Kidney (tissue), 14 donors: Measurements from ENCODE around the gene CLDN20. TPM values are rescaled to one million over a fixed set of nuclear protein-coding genes. Genes with fewer than 3 reads are reported as not detected.

ENCODE experiments used
- DNase-seq, 5 donors: peaks; one replicate each; pipeline ENCODE4 v3.0.0-alpha.2; 2013 to 2020
- FAIRE-seq: peaks from 2 replicates; lab custom pipeline; 2012; peaks lifted over from hg19 to GRCh38; lab: Jason Lieb, UNC
- H3K27ac ChIP-seq, 2 donors: one replicate each; pipeline ENCODE4 v1.7.0; 2013; ENCODE audit warnings: low read depth in 2 of 2, low read length in 2 of 2, inconsistent platforms in 1 of 2
- H3K27me3 ChIP-seq: one replicate; pipeline ENCODE4 v1.7.1; 2013; ENCODE audit warnings: low read length, inconsistent platforms; ENCODE audit not compliant: control insufficient read depth, insufficient read depth
- H3K36me3 ChIP-seq, 3 donors: one replicate each; pipeline versions ENCODE4 v1.7.0 to v1.7.1; 2013; ENCODE audit warnings: low read length in 3 of 3, control low read depth in 1 of 3, inconsistent platforms in 1 of 3; ENCODE audit not compliant: insufficient read depth in 3 of 3, control insufficient read depth in 2 of 3
- H3K4me1 ChIP-seq, 3 donors: one replicate each; pipeline versions ENCODE4 v1.7.0 to v1.7.1; 2013; ENCODE audit warnings: low read length in 3 of 3, inconsistent platforms in 1 of 3, low read depth in 1 of 3; ENCODE audit not compliant: control insufficient read depth in 2 of 3, insufficient read depth in 2 of 3
- H3K4me3 ChIP-seq, 3 donors: one replicate each; pipeline versions ENCODE4 v1.7.0 to v1.8.1; 2013; ENCODE audit warnings: low read length in 3 of 3, control low read depth in 1 of 3, inconsistent platforms in 1 of 3
- H3K9ac ChIP-seq, 3 donors: one replicate each; pipeline versions ENCODE4 v1.7.0 to v1.7.1; 2013; ENCODE audit warnings: low read length in 3 of 3, control low read depth in 1 of 3, inconsistent platforms in 1 of 3
- H3K9me3 ChIP-seq, 3 donors: one replicate each; pipeline versions ENCODE4 v1.7.0 to v1.7.1; 2013; ENCODE audit warnings: low read length in 3 of 3, control low read depth in 1 of 3, inconsistent platforms in 1 of 3; ENCODE audit not compliant: control insufficient read depth in 2 of 3, insufficient read depth in 1 of 3
- CTCF ChIP-seq: IDR thresholded peaks from 3 replicates; pipeline ENCODE4 v1.5.1; 2012; ENCODE audit warnings: mild to moderate bottlenecking, moderate library complexity, borderline replicate concordance; ENCODE audit not compliant: insufficient read depth; ENCODE audit errors: extremely low read depth
- intact Hi-C: fragments of 100-400 bp; cut with DNase I; formaldehyde crosslinking; loops from one replicate; pipeline ENCODE4 v1.11.1; 2022
- polyA plus RNA-seq: library from polyadenylated mRNA; stranded (reverse); fragments of 350-450 nt; fragmentation: Illumina TruSeq; extraction: RNeasy Lipid Tissue Mini Kit (QIAGEN cat#74804); gene quantifications from one replicate; pipeline ENCODE4 v1.2.3, GENCODE V29; 2014; ENCODE audit warnings: low read depth, low replicate concordance; ENCODE audit not compliant: insufficient read depth
- total RNA-seq: library from RNA; stranded (reverse); fragmentation: NEBNext Ultra II Directional; extraction: Animal tissue kit (Norgen Biotek cat#: 25700); gene quantifications from one replicate; pipeline ENCODE4 v1.2.1, GENCODE V29; 2021
- donor health status: control.
- donor health status: control.
- donor health status: control.
- donor health status: control.
- donor health status: control.
- donor health status: DM: yes; HTN: yes; CAD: no.
- donor health status: Normal renal cell carcinoma (clear cell type).

Gene CLDN20
- total and polyA plus RNA-seq, 2 donors from 2014 or later = 0.77 TPM; not detected in 1

GRCh38 chr6:155315516-155315871 is 51.7 kb downstream of the CLDN20 start:
- Histone ChIP-seq H3K4me1 (no peaks in the 10 kb centered on the region), H3K36me3 (peaks cover 0 to 2% (median 1%) of the 10 kb centered on the region in 3 donors), H3K4me3 (peak overlapping the region in 2 of 3 donors; percentile 94 to 99), H3K9ac (peak overlapping the region in 2 of 3 donors; percentile 20 to 68), H3K27ac (peak overlapping the region in 1 of 2 donors; percentile 94), H3K9me3 (no peaks in the 10 kb centered on the region), H3K27me3 (no peaks in the 10 kb centered on the region)
- DNase-seq (no peak), FAIRE-seq (no peak)
- no peak for TF ChIP-seq CTCF
- intact Hi-C loops = no loop called here

DNA sequence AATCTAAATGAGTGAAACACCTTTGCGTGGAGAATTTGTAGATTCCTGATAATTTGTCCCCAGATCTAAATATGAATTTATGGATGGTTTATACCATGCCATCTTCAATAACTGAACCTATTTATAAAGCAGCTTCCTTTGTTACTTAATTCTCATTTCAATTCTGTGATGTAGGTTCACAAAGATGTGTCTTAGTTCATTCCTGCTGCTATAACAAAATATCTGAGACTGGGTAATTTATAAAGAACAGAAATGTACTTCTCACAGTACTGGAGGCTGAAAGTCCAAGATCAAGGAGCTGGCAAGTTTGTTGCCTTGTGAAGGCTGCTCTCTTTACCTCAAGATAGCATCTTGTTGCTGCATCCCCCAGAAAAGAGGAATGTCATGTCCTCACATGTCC is 52.6 kb downstream of the CLDN20 start:
- Histone ChIP-seq H3K9ac (no peak overlapping the region), H3K9me3 (no peaks in the 10 kb centered on the region), H3K27ac (no peak overlapping the region), H3K4me3 (no peak overlapping the region), H3K36me3 (no peaks in the 10 kb centered on the region), H3K4me1 (no peaks in the 10 kb centered on the region), H3K27me3 (no peaks in the 10 kb centered on the region)
- no peak for FAIRE-seq
- intact Hi-C loops = no loop called here
- no peak for TF ChIP-seq CTCF
- DNase-seq = no peak

DNA sequence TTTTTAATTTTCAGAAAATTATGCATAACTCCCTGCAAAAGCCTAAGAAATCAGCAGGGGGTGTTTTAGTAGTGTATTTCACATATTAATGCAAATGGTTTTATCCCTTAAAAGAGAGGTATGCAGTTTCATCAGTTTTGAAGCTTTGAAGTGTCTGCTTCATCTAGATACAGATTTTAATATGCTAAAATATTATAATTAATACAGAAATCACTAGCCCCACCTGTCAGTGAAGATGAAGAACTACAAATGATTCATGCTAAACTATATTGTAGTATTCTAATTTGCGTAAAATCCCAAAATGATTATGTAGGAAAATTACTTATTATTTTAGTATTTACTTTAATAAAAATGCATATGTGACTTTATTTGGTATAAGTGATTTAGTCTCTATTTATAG is 53.4 kb downstream of the CLDN20 start:
- Histone ChIP-seq H3K4me1 (no peaks in the 10 kb centered on the region), H3K9me3 (no peaks in the 10 kb centered on the region), H3K27me3 (no peaks in the 10 kb centered on the region), H3K27ac (no peak overlapping the region), H3K4me3 (no peak overlapping the region), H3K36me3 (no peaks in the 10 kb centered on the region), H3K9ac (no peak overlapping the region)
- no peak for TF ChIP-seq CTCF
- DNase-seq = no peak
- intact Hi-C loops = no loop called here
- FAIRE-seq = no peak

DNA sequence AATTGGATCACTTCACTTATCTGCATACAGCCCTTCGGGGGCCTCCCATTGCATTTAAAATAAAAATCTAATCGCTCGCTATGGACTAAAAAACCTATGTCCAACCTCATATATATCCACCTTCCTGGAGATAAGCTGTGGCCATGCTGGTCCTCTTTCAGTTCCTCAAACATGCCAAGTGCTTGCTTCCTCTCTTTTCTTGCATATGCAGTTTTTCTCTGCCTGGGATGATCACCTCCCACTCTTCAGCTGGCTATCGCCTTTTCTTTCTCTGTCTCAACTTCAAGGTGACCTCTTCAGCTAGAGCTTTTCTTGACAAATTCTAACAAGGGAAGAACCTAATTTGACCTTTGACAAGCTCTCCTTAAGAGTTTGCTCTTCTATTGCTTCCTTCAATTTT is 56.1 kb downstream of the CLDN20 start:
- Histone ChIP-seq H3K27me3 (no peaks in the 10 kb centered on the region), H3K36me3 (no peaks in the 10 kb centered on the region), H3K27ac (no peak overlapping the region), H3K4me3 (no peak overlapping the region), H3K9me3 (no peaks in the 10 kb centered on the region), H3K4me1 (no peaks in the 10 kb centered on the region), H3K9ac (no peak overlapping the region)
- DNase-seq (no peak), FAIRE-seq (no peak)
- TF ChIP-seq CTCF = no peak
- intact Hi-C loops = no loop called here
